ENCODE data around the gene C12orf75.
"Not testable (repeated sequence)": the region's sequence is repeated elsewhere in the genome, so short reads cannot be mapped to it uniquely, and the experiment has no call there.

The C12orf75 gene

GRCh38 chr12:105330283-105330930 lies at the start of gene C12orf75:
C12orf75 (plus strand) TSS chr12:105330691; CDS start chr12:105330892, 201 bp downstream.
- DNase-seq, result peak; percentile 90

- DNase-seq, result no peak
These were observed 49.4 kb upstream of the C12orf75 start for GRCh38 chr12:105280966-105281693.

DNA sequence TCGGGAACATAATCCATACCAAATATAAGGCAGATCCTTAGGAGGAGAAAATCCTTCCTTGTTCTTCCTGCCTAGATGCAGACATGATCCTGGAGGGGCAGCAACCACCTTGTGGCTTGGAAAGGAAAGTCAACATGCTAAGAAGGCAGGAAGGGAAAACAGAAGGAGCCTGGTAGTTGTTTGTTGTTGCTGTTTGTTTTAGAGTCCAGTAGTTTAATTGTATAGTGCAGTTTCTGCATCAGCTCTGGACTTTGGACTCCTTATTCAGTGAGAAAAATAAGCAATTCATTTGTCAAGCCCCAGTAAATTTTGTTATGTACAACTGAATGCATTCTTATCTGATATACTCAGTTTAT lies 48.8 kb upstream of the C12orf75 start:
- no peak for DNase-seq

DNA sequence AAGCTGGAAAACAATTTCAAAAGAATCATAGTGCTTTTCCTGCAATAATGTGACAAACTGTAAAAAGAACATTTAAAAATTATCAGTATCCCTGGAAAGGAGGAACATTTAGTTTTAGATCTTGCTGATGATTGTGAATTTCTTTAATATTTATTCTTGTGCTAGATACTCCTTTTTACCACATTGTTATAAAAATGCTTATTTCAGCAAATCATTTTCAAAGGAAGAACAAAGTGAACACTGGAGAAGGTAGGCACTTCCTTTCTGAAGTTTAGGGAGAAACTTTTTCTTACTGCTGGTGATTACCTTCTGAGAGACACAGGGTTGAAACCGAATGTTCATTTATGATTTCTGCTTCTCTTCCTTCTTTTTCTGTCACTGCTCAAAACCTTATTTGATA lies 45.1 kb upstream of the C12orf75 start:
- DNase-seq, result no peak

DNA sequence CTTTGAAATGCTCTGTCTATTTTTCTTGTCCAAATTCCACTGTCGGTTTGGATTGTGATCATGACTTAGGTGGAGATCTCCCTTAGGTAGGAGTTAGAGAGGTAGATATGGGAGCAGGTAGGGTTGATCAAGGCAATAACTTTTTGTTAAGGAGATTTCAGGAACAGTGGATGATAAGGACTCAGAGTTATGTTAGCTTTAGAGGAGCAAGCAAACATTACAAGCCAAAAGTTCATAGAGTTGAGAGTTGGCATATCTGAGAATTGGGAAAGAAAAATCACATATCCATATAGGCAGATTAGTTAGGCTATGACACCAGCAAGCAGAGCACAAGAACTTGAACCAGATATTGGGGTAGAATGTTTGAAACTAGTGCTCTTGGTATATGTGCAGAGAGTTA lies 43.1 kb upstream of the C12orf75 start:
- no peak for DNase-seq

DNA sequence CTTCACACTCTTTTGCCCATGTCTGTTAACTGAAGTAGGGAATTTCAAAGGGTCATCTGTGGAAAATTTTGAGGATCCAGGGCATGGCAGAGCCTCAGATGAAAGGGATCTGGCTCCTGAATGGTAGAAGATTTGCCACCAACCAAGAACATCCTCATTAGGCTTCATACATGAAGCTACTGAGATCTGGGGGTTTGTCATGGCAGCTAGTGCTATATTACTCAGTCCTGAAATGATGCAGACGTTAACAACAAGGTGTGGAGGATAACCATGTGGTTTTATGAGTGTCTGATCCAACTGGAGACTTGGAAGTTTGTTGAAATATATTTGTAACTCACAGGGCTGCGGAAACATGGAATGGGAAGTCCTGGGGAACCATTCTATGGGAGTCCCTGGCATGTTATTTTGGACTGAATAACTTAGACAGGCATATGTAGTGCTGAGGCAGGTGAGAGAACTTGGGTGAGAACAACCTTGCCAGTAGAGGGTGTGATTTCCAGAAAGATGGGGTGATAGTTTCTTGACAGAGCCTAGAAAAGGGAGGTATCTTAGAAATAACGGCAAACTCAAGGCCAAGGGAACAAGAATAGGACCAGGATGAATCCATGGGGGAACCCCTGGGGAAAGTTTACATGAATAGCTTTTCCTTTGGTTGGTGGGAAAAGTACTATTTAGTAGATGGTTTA lies 42.0 kb upstream of the C12orf75 start:
- no peak for DNase-seq

GRCh38 chr12:105289114-105289904 lies 41.2 kb upstream of the C12orf75 start:
- no peak for DNase-seq

DNA sequence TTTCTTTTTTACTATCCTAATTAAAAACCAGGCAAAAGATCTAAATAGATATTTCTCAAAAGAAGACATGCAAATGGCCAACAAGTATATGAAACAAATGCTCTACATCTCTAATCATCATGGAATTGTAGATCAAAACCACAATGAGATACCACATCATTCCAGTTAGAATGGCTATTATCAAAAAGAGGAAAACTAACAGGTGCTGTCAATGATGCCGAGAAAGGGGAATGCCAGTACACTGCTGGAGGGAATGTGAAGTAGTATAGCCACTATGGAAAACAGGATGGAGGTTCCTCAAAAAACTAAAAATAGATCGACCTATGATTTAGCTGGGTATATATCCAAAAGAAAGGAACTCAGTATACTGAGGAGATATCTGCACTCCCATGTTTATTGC lies 39.0 kb upstream of the C12orf75 start:
- no peak for DNase-seq

DNA sequence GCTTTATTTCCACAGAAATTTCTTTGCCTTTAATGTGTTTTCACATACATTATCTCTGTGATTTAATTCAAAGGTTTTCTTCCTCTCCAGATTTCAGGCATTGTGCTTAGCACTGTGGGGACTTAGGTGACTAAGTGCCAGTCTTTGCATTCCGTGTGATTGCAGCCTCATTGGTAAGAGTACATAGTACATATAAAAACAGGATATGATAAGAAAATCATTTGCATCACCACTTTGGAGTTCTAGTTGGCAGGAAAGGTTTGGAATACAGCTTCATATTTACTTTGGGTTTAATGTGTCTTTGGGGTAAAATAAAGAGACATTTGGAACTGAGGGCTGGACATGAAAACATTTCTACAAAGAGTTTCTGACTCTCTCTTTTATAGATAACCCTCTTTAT lies 37.8 kb upstream of the C12orf75 start:
- DNase-seq, result no peak

DNA sequence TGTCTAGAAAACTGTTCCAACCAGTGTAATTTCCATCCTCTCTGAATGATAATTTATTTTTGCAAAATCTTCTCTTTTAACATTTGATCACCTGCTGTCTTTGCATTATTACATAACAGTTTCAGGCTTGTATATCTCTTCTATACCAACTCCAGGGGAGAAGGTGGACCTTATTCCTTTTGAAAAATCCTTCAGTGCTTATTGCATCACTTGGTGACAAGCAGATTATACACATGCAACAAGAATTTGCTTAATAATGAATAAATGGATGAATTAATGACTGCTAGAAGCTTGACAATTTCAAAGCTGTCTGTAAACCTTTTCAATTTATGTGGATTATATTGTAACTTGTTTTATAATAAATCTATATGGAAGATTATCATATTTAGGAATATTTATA lies 37.3 kb upstream of the C12orf75 start:
- no peak for DNase-seq

- no peak for DNase-seq
These were observed 36.3 kb upstream of the C12orf75 start for GRCh38 chr12:105294161-105294560.

DNA sequence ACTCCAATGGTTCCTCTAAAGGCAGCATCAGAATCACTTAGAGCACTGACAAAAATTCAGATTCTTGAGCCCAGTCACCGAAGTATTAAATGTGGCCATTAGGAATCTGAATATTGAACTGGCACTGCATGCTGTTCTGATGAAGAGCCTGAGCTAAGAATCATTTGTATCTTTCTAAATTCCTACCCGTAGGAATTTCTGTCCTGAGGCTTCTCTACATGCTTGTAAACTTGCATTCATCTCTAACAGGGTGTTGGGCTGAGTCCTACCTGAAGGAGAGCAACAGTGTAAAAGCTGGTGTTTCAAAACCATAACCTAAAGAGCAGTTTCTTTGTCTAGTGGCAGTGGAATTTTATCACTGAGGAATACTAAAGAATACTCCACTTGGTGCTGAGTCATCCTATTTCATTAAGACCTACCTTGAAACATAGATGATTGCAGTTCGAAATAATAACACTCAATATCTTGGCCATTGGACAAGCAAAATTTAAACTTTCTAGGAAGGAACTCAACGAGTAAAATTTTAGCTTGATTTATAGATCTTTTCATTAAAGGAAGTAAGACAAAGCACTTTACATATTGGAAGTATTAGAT lies 35.5 kb upstream of the C12orf75 start:
- no peak for DNase-seq

DNA sequence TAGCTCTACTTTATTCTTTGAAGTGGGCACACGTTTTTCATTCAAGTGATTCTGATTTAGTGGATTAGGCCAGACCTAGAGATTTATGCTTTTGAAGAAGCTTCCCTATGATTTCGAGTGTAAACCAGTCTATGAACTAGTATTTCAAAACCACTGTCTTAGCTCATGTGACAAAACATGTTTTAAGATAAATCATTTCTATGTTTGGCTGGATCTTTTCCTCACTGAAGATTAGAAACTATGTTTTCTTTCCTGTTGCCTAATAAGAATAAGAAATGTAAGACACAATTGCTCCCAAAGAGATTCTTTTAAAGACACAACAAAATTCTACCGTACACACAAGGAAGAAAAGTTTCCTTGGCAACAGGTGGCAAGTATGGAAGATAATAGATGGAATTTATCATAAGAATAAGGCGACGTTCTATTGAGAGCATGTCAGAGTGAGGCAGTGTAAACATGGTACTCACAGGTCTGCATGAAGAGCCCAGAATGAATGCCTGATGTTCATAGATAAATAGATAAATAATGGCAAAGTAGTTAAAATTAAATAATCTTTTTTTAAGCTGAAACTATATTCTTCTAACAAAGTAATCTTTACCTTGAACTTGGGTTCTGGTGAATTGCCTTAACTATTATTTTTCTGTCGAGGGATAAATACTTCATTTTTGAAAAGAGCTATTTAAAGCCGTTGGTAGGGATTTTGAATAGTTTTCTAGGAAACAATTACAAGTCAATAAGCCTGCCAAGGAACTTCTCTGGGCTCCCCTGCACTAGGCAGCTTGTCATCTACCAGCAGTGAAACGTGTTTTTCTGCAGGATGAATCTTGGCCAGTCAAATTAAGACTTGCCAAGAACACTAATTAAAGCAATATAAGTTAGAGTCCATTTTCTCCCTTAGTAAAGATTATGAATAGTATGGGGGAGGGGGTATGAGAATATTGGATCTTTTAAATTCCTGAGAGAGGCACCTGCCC lies 34.1 kb upstream of the C12orf75 start:
- DNase-seq, result peak; percentile 13

DNA sequence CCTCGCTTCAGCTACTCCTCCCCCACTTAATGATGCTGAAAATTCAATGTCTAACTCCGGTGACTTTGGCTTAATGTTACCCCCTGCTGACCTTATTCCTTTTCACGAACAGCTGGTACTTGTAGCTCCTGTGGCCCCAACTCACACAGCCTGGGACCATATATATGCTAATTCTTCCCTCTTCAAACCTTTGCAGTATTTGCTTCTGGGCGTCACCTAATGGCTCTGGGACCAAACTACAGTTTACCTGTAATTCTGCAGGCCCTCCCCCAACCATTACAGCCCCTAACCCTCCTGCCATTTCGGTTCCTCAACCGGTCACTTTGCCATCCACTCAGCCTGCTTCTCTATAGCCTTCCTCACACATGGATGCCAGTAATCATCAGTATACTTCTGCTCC lies 29.6 kb upstream of the C12orf75 start:
- no peak for DNase-seq

GRCh38 chr12:105301696-105302095 lies 28.8 kb upstream of the C12orf75 start:
- no peak for DNase-seq

DNA sequence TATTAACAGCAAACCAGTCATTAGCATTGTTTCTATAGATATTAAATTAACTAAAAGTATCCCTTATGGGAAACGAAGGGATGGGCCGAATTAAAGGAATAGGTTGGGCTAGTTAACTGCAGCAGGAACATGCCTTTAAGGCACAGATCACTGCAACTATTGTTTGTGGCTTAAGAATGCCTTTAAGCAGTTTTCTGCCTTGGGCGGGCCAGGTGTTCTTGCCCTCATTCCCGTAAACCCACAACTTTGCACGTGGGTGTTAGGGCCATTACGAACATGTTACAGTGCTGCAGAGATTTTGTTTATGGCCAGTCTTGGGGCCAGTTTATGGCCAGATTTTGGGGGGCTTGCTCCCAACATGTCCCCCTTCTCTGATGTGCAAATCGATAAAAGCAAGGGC lies 27.5 kb upstream of the C12orf75 start:
- DNase-seq, result not testable (repeated sequence)

GRCh38 chr12:105304626-105305025 lies 25.9 kb upstream of the C12orf75 start:
- DNase-seq, result not testable (repeated sequence)

GRCh38 chr12:105307601-105308314 lies 22.7 kb upstream of the C12orf75 start:
- not testable (repeated sequence) for DNase-seq

DNA sequence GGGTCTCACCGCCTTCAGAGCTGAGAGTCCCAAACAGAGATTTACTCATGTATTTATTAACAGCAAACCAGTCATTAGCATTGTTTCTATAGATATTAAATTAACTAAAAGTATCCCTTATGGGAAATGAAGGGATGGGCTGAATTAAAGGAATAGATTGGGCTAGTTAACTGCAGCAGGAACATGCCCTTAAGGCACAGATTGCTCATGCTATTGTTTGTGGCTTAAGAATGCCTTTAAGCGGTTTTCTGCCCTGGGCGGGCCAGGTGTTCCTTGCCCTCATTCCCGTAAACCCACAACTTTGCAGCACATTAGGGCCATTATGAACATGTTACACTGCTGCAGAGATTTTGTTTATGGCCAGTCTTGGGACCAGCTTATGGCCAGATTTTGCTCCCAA lies 21.7 kb upstream of the C12orf75 start:
- DNase-seq, result not testable (repeated sequence)

- DNase-seq, result not testable (repeated sequence)
These were observed 21.1 kb upstream of the C12orf75 start for GRCh38 chr12:105309384-105309783.
